Keratinocyte (primary cell): Measurements from ENCODE around the gene USP19. TPM values are rescaled to one million over a fixed set of nuclear protein-coding genes. Genes with fewer than 3 reads are reported as not detected.

Experiments used
- DNase-seq: peaks from one replicate; pipeline ENCODE4 v3.0.0-alpha.2; 2011; ENCODE audit warnings: low read depth, missing footprints, low spot score
- FAIRE-seq: peaks from 2 replicates; lab custom pipeline; 2011; peaks lifted over from hg19 to GRCh38; lab: Jason Lieb, UNC
- H2AFZ ChIP-seq: 2 replicates; pipeline ENCODE4 v1.6.0; 2012; ENCODE audit warnings: low read length, control low read depth, inconsistent platforms; ENCODE audit not compliant: control insufficient read depth
- H3K27ac ChIP-seq: 2 replicates; pipeline ENCODE4 v1.5.1; 2011; ENCODE audit warnings: low read length; ENCODE audit not compliant: control insufficient read depth, insufficient read depth
- H3K27me3 ChIP-seq: 3 replicates; pipeline ENCODE4 v1.6.0; 2011; ENCODE audit warnings: low read length; ENCODE audit not compliant: control insufficient read depth, insufficient read depth; ENCODE audit errors: extremely low read depth
- H3K36me3 ChIP-seq, 2 experiments: 2 replicates in 1 of 2; 3 replicates in 1 of 2; pipeline ENCODE4 v1.5.1; 2011; ENCODE audit warnings: low read length in 2 of 2, mild to moderate bottlenecking in 1 of 2; ENCODE audit not compliant: control insufficient read depth in 2 of 2, insufficient read depth in 2 of 2; ENCODE audit errors: extremely low read depth in 1 of 2
- H3K4me1 ChIP-seq: 3 replicates; pipeline ENCODE4 v1.5.1; 2011; ENCODE audit warnings: low read length; ENCODE audit not compliant: control insufficient read depth, insufficient read depth; ENCODE audit errors: extremely low read depth
- H3K4me2 ChIP-seq: 3 replicates; pipeline ENCODE4 v1.6.0; 2011; ENCODE audit warnings: low read depth, low read length; ENCODE audit not compliant: control insufficient read depth, insufficient read depth; ENCODE audit errors: extremely low read depth
- H3K4me3 ChIP-seq, 3 experiments: fragments of 200-600 bp in 1 of 3; sonication (generic) in 1 of 3; 2 replicates in 2 of 3; 3 replicates in 1 of 3; pipeline ENCODE4 v1.5.1; 2011 to 2016; ENCODE audit warnings: low read length in 3 of 3, mild to moderate bottlenecking in 3 of 3, control low read depth in 2 of 3, inconsistent platforms in 1 of 3, low read depth in 1 of 3, mixed read lengths in 1 of 3, mixed run types in 1 of 3, moderate library complexity in 1 of 3; ENCODE audit not compliant: control insufficient read depth in 2 of 3, insufficient read depth in 2 of 3; ENCODE audit errors: extremely low read depth in 1 of 3
- H3K79me2 ChIP-seq: 2 replicates; pipeline ENCODE4 v1.6.0; 2012; ENCODE audit warnings: low read length; ENCODE audit not compliant: control insufficient read depth, insufficient read depth
- H3K9ac ChIP-seq: 3 replicates; pipeline ENCODE4 v1.6.0; 2011; ENCODE audit warnings: low read length; ENCODE audit not compliant: control insufficient read depth, insufficient read depth; ENCODE audit errors: extremely low read depth
- H3K9me1 ChIP-seq: 3 replicates; pipeline ENCODE4 v1.6.0; 2011; ENCODE audit warnings: low read length; ENCODE audit not compliant: control insufficient read depth, insufficient read depth; ENCODE audit errors: extremely low read depth
- H3K9me3 ChIP-seq: 2 replicates; pipeline ENCODE4 v1.5.1; 2012; ENCODE audit warnings: low read depth, low read length; ENCODE audit not compliant: control insufficient read depth
- H4K20me1 ChIP-seq: 3 replicates; pipeline ENCODE4 v1.6.0; 2011; ENCODE audit warnings: low read length; ENCODE audit not compliant: control insufficient read depth, insufficient read depth; ENCODE audit errors: extremely low read depth
- CTCF ChIP-seq, 3 experiments: IDR thresholded peaks in 1 of 3; conservative IDR thresholded peaks in 1 of 3; optimal IDR thresholded peaks in 1 of 3; 2 replicates in 2 of 3; 3 replicates in 1 of 3; pipeline versions ENCODE3 to v1.5.1; 2011; ENCODE audit warnings: low read length in 3 of 3, mild to moderate bottlenecking in 3 of 3, moderate library complexity in 2 of 3, control low read depth in 1 of 3, inconsistent platforms in 1 of 3; ENCODE audit not compliant: insufficient read depth in 2 of 3; ENCODE audit errors: extremely low read depth in 1 of 3
- EZH2 ChIP-seq: IDR thresholded peaks from one replicate; pipeline ENCODE4 v1.6.1; 2012; ENCODE audit warnings: inconsistent platforms, mild to moderate bottlenecking, low read length, moderate library complexity
- dilution Hi-C: fragments of 300-500 bp; cut with MboI; formaldehyde crosslinking; loops from one replicate; pipeline ENCODE4 v1.7.0; 2020; ENCODE audit warnings: low sequenced_read_pairs; ENCODE audit not compliant: extremely low pct_ligation_motif_present
- polyA plus RNA-seq, 5 experiments: library from polyadenylated mRNA; depleted of rRNA in 3 of 5; stranded (reverse) in 3 of 5; stranded (forward) in 1 of 5; unstranded in 1 of 5; fragments of >200 nt; gene quantifications; 1 replicate in 1 of 5; 2 replicates in 3 of 5; 3 replicates in 1 of 5; pipeline versions ENCODE4 v1.2.1 to v1.2.3, GENCODE V29; 2011 to 2012; ENCODE audit warnings: missing spikeins in 2 of 5, low read depth in 1 of 5, low replicate concordance in 1 of 5

The USP19 gene
- polyA plus RNA-seq, 1 donor (not counting 4 experiments of a cell fraction or from before 2014, with no cell fraction given): 23.1 TPM

GRCh38 chr3:49124991-49125670 lies 4.5 kb upstream of the USP19 start:
- DNase-seq (no peak), FAIRE-seq (no peak)
- Histone ChIP-seq H2AFZ (no peak overlapping the region), H3K4me3 (no peak overlapping the region), H3K27ac (no peak overlapping the region), H3K4me1 (no peaks in the 10 kb centered on the region), H3K79me2 (peaks cover under 1% of the 10 kb centered on the region), H3K36me3 (peaks cover 35 to 43% of the 10 kb centered on the region in 2 experiments), H3K9me1 (no peaks in the 10 kb centered on the region), H3K9ac (no peak overlapping the region), H3K4me2 (no peak overlapping the region), H3K9me3 (no peaks in the 10 kb centered on the region), H3K27me3 (no peaks in the 10 kb centered on the region), H4K20me1 (no peaks in the 10 kb centered on the region)
- TF ChIP-seq EZH2 (no peak), CTCF (optimal IDR thresholded peaks at IDR 0.05 in 1 of 3, IDR thresholded peaks at IDR 0.05 in 1 of 3, conservative IDR thresholded peaks at IDR 0.05 in 1 of 3; ENCODE audit: extremely low read depth in 1 of 3, insufficient read depth in 2 of 3, low read length in 3 of 3) (no peak)
- dilution Hi-C loops: no loop called here

GRCh38 chr3:49124203-49124602 lies 3.6 kb upstream of the USP19 start:
- dilution Hi-C loops: no loop called here
- Histone ChIP-seq H3K27ac (no peak overlapping the region), H3K36me3 (peaks cover 35 to 38% of the 10 kb centered on the region in 2 experiments), H3K79me2 (peaks cover 9% of the 10 kb centered on the region), H3K9ac (no peak overlapping the region), H4K20me1 (no peaks in the 10 kb centered on the region), H3K4me3 (no peak overlapping the region), H2AFZ (no peak overlapping the region), H3K4me2 (no peak overlapping the region), H3K4me1 (peaks cover 9% of the 10 kb centered on the region), H3K9me1 (peaks cover 2% of the 10 kb centered on the region), H3K9me3 (no peaks in the 10 kb centered on the region), H3K27me3 (no peaks in the 10 kb centered on the region)
- FAIRE-seq: no peak
- no peak for DNase-seq
- TF ChIP-seq CTCF (optimal IDR thresholded peaks at IDR 0.05 in 1 of 3, IDR thresholded peaks at IDR 0.05 in 1 of 3, conservative IDR thresholded peaks at IDR 0.05 in 1 of 3; ENCODE audit: extremely low read depth in 1 of 3, insufficient read depth in 2 of 3, low read length in 3 of 3) (no peak), EZH2 (no peak)
